NCI-H1105 treated with DMSO at 0.1 percent for 48 hours (cell line): ENCODE results near the gene IL22RA1.

Experiments
- DNase-seq: peaks from one replicate; lab custom pipeline; 2025; lab: John Stamatoyannopoulos, UW

Gene IL22RA1

GRCh38 chr1:24071941-24072340 is 71.0 kb downstream of the IL22RA1 start:
- no peak for DNase-seq

GRCh38 chr1:24070821-24071393 is 72.0 kb downstream of the IL22RA1 start:
- DNase-seq = peak; percentile 71

- DNase-seq = no peak
Observed at GRCh38 chr1:24069817-24070216, 73.1 kb downstream of the IL22RA1 start.
